NCI-H446 (cell line): Measurements from ENCODE around the gene RNF44.
A peak's percentile ranks its signal among the peaks of the same experiment; 100 is the strongest.

Experiments
- DNase-seq, 2 experiments: peaks; one replicate each; lab custom pipeline; 2025; lab: John Stamatoyannopoulos, UW

RNF44 gene

GRCh38 chr5:176535101-176535663, 2.0 kb downstream of the RNF44 start:
- DNase-seq, result no peak

- DNase-seq, result no peak
Measured at GRCh38 chr5:176534640-176535039, 2.6 kb downstream of the RNF44 start.

- peak in 1 of 2 experiments; percentile 43 for DNase-seq
Measured at GRCh38 chr5:176533894-176534611, 3.1 kb downstream of the RNF44 start.

GRCh38 chr5:176533390-176533789, 3.8 kb downstream of the RNF44 start:
- no peak for DNase-seq

- DNase-seq, result no peak
Measured at GRCh38 chr5:176532795-176533194, 4.4 kb downstream of the RNF44 start.

GRCh38 chr5:176531902-176532493, 5.2 kb downstream of the RNF44 start:
- DNase-seq, result no peak

DNA sequence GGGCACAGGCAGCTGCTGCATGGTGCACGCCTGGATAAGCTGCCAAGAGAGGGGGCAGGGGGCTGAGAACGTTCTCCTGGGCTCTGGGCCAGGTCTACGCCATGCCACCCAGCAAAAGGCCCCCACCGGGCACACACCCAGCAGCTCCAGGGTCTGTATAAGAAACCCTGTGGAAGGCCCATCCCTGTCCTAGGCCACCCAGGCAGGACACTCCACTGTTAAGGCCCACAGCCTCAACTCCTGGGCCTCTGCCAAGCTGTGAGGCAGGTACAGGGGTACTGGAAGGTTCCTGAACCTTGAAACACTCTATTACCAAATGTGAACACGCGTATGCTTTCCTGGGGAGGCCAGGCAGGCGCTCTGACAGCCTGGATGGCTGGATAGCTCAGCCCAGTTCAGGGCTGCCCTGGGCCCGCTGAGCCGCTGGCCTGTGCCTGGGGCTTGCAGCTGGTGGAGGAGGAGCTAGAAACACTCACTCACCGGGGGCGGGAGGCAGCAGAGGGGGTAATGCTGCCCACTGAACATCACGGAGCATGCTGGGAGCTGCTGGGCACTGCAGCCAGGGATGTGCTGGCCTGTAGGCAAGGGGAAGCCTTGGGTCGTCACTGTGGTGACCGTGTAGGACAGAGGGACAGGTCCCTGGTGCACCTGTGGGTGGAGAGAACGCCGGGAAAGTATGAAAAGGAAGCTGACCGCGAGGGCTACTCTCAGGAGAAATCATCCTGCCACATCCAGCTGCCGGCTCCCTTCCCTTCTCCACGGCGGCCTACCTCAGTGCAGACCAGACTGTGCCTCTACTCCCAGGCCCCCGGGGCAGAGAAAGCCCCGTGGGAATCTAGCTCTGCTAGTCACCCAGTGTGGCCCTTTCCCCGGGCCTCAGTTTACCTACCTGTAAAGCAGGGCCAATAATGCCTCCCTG, 6.0 kb downstream of the RNF44 start:
- DNase-seq, result peak in 1 of 2 experiments; percentile 27

DNA sequence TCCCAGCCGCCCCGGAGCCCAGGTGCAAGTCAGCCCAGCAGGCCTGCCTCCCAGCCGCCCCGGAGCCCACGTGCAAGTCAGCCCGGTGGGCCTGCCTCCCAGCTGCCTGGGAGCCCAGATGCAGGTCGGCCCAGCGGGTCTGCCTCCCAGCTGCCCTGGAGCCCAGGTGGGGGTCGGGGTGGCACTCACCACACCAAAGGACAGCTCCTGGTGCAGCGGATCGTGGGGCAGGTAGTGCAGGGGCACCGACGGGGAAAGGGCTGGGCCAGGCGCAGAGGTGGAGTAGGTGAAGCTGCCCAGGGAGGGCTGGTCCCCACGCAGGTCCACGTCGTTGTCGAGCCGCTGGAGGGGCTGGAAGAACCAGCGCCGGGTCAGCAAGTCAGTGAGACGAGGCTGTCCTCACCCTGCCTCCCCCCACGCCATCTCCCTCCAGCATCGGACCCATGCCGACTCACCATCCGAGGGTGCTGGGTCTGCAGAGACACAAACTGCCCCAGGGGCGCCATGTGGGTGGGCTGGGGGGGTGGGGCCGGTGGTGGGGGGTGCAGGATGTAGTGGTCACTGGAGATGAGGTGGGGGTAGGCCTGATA, 6.7 kb downstream of the RNF44 start:
- no peak for DNase-seq

GRCh38 chr5:176529741-176530141, 7.5 kb downstream of the RNF44 start:
- no peak for DNase-seq

DNA sequence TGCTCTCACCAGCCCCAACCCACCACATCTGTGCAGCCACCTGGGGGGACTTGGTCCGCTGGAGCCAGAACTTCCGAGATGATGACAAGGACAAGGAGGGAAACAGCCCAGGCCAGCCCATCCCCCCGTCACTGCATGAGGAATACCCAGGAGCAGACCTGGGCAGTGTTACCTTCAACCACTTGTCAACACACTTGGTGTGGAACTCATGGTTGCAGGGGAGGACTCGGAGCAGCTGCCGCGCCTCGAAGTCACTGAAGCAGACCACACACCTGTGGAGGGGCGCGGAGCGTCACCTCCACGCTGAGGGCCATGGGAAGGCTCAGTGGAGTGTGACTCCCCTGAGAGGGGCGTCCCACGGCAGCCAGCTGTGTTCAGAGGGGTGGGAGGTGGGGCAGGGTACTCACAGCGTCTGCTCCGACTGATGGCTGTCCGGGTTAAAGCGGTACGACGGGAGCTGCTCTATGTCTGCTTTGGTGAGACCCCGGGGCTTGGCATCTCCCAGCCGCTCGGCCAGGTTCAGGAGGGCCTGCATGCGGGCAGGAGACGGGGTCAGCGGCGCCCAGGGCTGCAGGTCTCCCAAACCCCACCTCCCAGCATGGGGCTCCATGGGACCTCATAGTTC, 8.0 kb downstream of the RNF44 start:
- no peak for DNase-seq

DNA sequence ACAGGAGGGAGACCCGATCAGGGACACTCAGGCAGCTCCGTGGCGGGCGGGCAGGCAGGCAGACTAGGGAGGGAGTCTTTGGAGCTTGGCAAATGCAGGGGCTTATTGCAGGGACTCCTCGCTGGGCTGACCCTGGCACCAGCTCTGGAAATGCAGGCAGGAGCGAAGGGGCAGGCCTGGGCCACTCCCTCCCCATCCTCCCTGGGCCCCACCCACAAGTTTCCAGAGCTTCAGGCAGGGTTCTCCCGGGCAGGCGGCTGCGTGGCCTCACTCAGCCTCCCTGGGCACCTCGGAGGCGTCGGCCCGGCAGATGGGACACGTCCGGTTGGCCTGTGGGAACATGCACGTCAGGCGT, 8.5 kb downstream of the RNF44 start:
- no peak for DNase-seq

GRCh38 chr5:176528301-176528700, 8.9 kb downstream of the RNF44 start:
- DNase-seq, result no peak

- no peak for DNase-seq
Measured at GRCh38 chr5:176527246-176528222, 9.7 kb downstream of the RNF44 start.

- DNase-seq, result no peak
Measured at GRCh38 chr5:176526462-176526861, 10.7 kb downstream of the RNF44 start.

GRCh38 chr5:176525677-176526076, 11.5 kb downstream of the RNF44 start:
- no peak for DNase-seq

GRCh38 chr5:176524987-176525386, 12.2 kb downstream of the RNF44 start:
- DNase-seq, result no peak

- DNase-seq, result no peak
Measured at GRCh38 chr5:176524138-176524537, 13.1 kb downstream of the RNF44 start.

GRCh38 chr5:176521699-176522263, 15.4 kb downstream of the RNF44 start:
- DNase-seq, result no peak

DNA sequence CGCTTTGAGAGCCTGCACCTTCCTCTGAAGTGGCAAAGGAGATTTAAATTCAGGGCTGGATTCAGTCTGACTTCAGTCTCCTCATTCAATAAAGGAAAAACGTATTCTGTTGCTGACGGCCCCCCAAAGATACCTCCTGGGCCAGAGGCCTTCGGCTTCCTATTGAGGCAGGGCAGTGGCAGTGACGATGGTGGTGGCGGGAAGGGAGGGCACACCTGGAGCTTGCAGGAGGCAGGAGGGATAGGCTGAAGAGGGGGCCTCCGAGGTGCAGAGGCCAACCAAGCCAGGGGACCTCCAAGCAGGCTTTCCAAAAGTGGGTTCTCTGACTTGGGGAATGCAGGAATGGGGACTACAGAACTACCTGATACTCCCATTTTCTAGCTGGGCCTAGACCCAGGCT, 15.9 kb downstream of the RNF44 start:
- DNase-seq, result no peak
